Suprapubic skin (tissue), 4 donors: ENCODE results near the gene BPIFB2.

ENCODE experiments used
- EP300 ChIP-seq: sonication (generic); formaldehyde crosslinking; IDR thresholded peaks from one replicate; pipeline ENCODE4 v1.6.1; 2017; ENCODE audit warnings: antibody characterized with exemption
- POLR2A ChIP-seq, 2 donors: fragments of 450-650 bp; IDR thresholded peaks; one replicate each; pipeline ENCODE4 v1.6.1; 2017; ENCODE audit warnings: antibody characterized with exemption in 2 of 2, mild to moderate bottlenecking in 2 of 2, moderate library complexity in 2 of 2
- POLR2AphosphoS5 ChIP-seq, 3 donors: sonication (generic); formaldehyde crosslinking; IDR thresholded peaks; one replicate each; pipeline ENCODE4 v1.6.1; 2017; ENCODE audit warnings: antibody characterized with exemption in 3 of 3
- TF ChIP-seq, protein P1 (sequence below), 2 donors: fragments of 200-600 bp in 1 of 2; fragments of 450-650 bp in 1 of 2; sonication (generic) in 1 of 2; IDR thresholded peaks; one replicate each; pipeline ENCODE4 v1.5.1; 2016 to 2019; ENCODE audit warnings: antibody characterized with exemption in 2 of 2, mild to moderate bottlenecking in 1 of 2, moderate library complexity in 1 of 2

DNA sequence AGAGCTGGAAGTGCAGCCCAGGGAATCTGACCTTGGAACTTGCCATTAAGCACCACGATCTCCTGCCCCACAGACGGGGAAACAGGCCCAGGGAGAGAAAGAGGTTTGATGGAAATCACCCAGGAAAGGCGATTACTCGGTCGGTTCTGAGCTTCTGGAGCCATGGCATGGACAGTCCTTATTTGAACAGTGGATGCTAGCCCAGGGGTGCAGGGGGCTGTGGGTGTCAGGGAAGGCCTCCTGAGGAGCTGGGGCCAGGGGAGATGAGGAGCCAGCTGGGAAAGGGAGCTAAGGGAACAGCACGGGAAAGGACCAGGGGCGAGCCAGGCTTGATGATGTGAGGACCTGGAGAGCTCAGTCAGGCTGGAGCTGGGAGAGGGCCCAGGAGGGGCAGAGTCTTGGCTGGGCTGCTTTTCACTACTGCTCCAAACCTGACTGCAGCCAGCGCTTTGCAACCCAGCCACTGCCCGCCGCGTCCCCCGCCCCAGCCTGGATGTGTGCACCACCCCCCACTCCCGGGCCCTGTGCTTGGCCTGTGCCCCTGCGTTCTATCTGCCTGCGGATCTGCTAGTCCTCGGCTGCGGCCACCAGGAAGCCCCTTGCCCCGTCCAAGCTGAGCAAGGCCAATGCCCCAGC, 21.1 kb upstream of the BPIFB2 start:
- TF ChIP-seq EP300 (no peak), POLR2A (IDR thresholded peaks at IDR 0.05) (no peak), POLR2AphosphoS5 (IDR thresholded peaks at IDR 0.05) (no peak)
- TF ChIP-seq, protein P1, sequence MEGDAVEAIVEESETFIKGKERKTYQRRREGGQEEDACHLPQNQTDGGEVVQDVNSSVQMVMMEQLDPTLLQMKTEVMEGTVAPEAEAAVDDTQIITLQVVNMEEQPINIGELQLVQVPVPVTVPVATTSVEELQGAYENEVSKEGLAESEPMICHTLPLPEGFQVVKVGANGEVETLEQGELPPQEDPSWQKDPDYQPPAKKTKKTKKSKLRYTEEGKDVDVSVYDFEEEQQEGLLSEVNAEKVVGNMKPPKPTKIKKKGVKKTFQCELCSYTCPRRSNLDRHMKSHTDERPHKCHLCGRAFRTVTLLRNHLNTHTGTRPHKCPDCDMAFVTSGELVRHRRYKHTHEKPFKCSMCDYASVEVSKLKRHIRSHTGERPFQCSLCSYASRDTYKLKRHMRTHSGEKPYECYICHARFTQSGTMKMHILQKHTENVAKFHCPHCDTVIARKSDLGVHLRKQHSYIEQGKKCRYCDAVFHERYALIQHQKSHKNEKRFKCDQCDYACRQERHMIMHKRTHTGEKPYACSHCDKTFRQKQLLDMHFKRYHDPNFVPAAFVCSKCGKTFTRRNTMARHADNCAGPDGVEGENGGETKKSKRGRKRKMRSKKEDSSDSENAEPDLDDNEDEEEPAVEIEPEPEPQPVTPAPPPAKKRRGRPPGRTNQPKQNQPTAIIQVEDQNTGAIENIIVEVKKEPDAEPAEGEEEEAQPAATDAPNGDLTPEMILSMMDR (IDR thresholded peaks at IDR 0.05): no peak
